ENCODE results near the gene MYOCD.

The MYOCD gene

GRCh38 chr17:12641084-12641483 lies 24.6 kb upstream of the MYOCD start:
- DNase-seq (ENCODE audit: extremely low spot score, insufficient read length, low read depth): no peak

GRCh38 chr17:12642034-12642433 lies 23.7 kb upstream of the MYOCD start:
- no peak for DNase-seq (ENCODE audit: extremely low spot score, insufficient read length, low read depth)
- no peak for FAIRE-seq

More at GRCh38 chr17:12641084-12641483, 24.6 kb upstream of the MYOCD start:
- FAIRE-seq: no peak

- DNase-seq (ENCODE audit: extremely low spot score, insufficient read length, low read depth) (no peak), FAIRE-seq (no peak)
Observed at GRCh38 chr17:12643822-12644221, 21.9 kb upstream of the MYOCD start.

- DNase-seq (ENCODE audit: extremely low spot score, insufficient read length, low read depth): no peak
- no peak for FAIRE-seq
Observed at GRCh38 chr17:12644623-12645022, 21.1 kb upstream of the MYOCD start.

- no peak for DNase-seq (ENCODE audit: extremely low spot score, insufficient read length, low read depth)
- FAIRE-seq: no peak
Observed at GRCh38 chr17:12646761-12647422, 18.8 kb upstream of the MYOCD start.

- no peak for FAIRE-seq
- no peak for DNase-seq (ENCODE audit: extremely low spot score, insufficient read length, low read depth)
Observed at GRCh38 chr17:12648498-12648897, 17.2 kb upstream of the MYOCD start.

GRCh38 chr17:12655936-12656335 lies 9.8 kb upstream of the MYOCD start:
- FAIRE-seq: no peak

GRCh38 chr17:12656354-12656753 lies 9.3 kb upstream of the MYOCD start:
- FAIRE-seq: no peak
- DNase-seq (ENCODE audit: extremely low spot score, insufficient read length, low read depth): no peak

More at GRCh38 chr17:12655936-12656335, 9.8 kb upstream of the MYOCD start:
- no peak for DNase-seq (ENCODE audit: extremely low spot score, insufficient read length, low read depth)

- FAIRE-seq (no peak), DNase-seq (ENCODE audit: extremely low spot score, insufficient read length, low read depth) (no peak)
Observed at GRCh38 chr17:12659500-12659899, 6.2 kb upstream of the MYOCD start.

- DNase-seq (ENCODE audit: extremely low spot score, insufficient read length, low read depth) (no peak), FAIRE-seq (no peak)
Observed at GRCh38 chr17:12664252-12664651, 1.4 kb upstream of the MYOCD start.

GRCh38 chr17:12664894-12665262 lies 812 bp upstream of the MYOCD start:
- FAIRE-seq: no peak
- DNase-seq (ENCODE audit: extremely low spot score, insufficient read length, low read depth): no peak

- FAIRE-seq (no peak), DNase-seq (ENCODE audit: extremely low spot score, insufficient read length, low read depth) (no peak)
Observed at GRCh38 chr17:12666718-12667117, 1.0 kb downstream of the MYOCD start.

- DNase-seq (ENCODE audit: extremely low spot score, insufficient read length, low read depth) (no peak), FAIRE-seq (no peak)
Observed at GRCh38 chr17:12667299-12667958, 1.7 kb downstream of the MYOCD start.

GRCh38 chr17:12671906-12672305 lies 6.2 kb downstream of the MYOCD start:
- no peak for DNase-seq (ENCODE audit: extremely low spot score, insufficient read length, low read depth)
- FAIRE-seq: no peak

- no peak for DNase-seq (ENCODE audit: extremely low spot score, insufficient read length, low read depth)
Observed at GRCh38 chr17:12672947-12673346, 7.3 kb downstream of the MYOCD start.

GRCh38 chr17:12673788-12674187 lies 8.1 kb downstream of the MYOCD start:
- FAIRE-seq: no peak

More at GRCh38 chr17:12672947-12673346, 7.3 kb downstream of the MYOCD start:
- no peak for FAIRE-seq

GRCh38 chr17:12680407-12680897 lies 14.8 kb downstream of the MYOCD start:
- DNase-seq (ENCODE audit: extremely low spot score, insufficient read length, low read depth) (no peak), FAIRE-seq (no peak)

More at GRCh38 chr17:12673788-12674187, 8.1 kb downstream of the MYOCD start:
- no peak for DNase-seq (ENCODE audit: extremely low spot score, insufficient read length, low read depth)

GRCh38 chr17:12680993-12681392 lies 15.3 kb downstream of the MYOCD start:
- no peak for FAIRE-seq
- no peak for DNase-seq (ENCODE audit: extremely low spot score, insufficient read length, low read depth)

GRCh38 chr17:12683299-12683698 lies 17.6 kb downstream of the MYOCD start:
- DNase-seq (ENCODE audit: extremely low spot score, insufficient read length, low read depth): no peak
- no peak for FAIRE-seq

- no peak for DNase-seq (ENCODE audit: extremely low spot score, insufficient read length, low read depth)
- FAIRE-seq: no peak
Observed at GRCh38 chr17:12686486-12686885, 20.8 kb downstream of the MYOCD start.

GRCh38 chr17:12688382-12688781 lies 22.7 kb downstream of the MYOCD start:
- DNase-seq (ENCODE audit: extremely low spot score, insufficient read length, low read depth) (no peak), FAIRE-seq (no peak)

GRCh38 chr17:12691173-12691572 lies 25.5 kb downstream of the MYOCD start:
- no peak for FAIRE-seq

More at GRCh38 chr17:12691173-12691572, 25.5 kb downstream of the MYOCD start:
- no peak for DNase-seq (ENCODE audit: extremely low spot score, insufficient read length, low read depth)

All from GM18507 (cell line).